Measurements from ENCODE around the gene F10.

DNA sequence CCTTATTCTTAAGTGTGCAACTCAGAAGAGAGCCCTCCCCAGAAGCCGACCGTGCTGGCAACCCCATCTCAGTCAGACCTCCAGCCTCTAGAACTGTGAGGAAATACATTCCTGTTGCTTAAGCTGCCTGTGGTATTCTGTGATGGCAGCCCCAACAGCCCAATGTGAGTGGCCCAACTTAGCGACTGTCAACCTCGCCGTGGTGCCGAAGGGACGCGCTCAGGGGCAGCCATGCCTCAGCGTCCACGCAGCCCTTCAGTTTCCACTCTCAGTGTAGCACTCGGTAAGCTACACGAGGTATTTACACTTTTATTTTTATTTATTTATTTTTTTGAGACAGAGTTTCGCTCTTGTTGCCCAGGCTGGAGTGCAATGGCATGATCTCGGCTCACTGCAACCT, 54.2 kb downstream of the F10 start:
- no peak for TF ChIP-seq TBP (optimal IDR thresholded peaks at IDR 0.05; ENCODE audit: low read depth, low read length)
- TF ChIP-seq, protein P1, sequence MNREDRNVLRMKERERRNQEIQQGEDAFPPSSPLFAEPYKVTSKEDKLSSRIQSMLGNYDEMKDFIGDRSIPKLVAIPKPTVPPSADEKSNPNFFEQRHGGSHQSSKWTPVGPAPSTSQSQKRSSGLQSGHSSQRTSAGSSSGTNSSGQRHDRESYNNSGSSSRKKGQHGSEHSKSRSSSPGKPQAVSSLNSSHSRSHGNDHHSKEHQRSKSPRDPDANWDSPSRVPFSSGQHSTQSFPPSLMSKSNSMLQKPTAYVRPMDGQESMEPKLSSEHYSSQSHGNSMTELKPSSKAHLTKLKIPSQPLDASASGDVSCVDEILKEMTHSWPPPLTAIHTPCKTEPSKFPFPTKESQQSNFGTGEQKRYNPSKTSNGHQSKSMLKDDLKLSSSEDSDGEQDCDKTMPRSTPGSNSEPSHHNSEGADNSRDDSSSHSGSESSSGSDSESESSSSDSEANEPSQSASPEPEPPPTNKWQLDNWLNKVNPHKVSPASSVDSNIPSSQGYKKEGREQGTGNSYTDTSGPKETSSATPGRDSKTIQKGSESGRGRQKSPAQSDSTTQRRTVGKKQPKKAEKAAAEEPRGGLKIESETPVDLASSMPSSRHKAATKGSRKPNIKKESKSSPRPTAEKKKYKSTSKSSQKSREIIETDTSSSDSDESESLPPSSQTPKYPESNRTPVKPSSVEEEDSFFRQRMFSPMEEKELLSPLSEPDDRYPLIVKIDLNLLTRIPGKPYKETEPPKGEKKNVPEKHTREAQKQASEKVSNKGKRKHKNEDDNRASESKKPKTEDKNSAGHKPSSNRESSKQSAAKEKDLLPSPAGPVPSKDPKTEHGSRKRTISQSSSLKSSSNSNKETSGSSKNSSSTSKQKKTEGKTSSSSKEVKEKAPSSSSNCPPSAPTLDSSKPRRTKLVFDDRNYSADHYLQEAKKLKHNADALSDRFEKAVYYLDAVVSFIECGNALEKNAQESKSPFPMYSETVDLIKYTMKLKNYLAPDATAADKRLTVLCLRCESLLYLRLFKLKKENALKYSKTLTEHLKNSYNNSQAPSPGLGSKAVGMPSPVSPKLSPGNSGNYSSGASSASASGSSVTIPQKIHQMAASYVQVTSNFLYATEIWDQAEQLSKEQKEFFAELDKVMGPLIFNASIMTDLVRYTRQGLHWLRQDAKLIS (CRISPR knock-in tag; IDR thresholded peaks at IDR 0.05) = no peak

Measured in K562 (cell line).